Smooth muscle cell (in vitro differentiated cells): ENCODE results near the gene EREG. TPM values are rescaled to one million over a fixed set of nuclear protein-coding genes. Genes with fewer than 3 reads are reported as not detected.

Source experiments
- DNase-seq: peaks from one replicate; lab custom pipeline; 2025; ENCODE audit not compliant: unreplicated experiment; lab: John Stamatoyannopoulos, UW
- H2AFZ ChIP-seq: fragments of 200-600 bp; sonication (generic); 2 replicates; pipeline ENCODE4 v1.6.0; 2016; ENCODE audit warnings: antibody characterized with exemption, low read depth, mild to moderate bottlenecking
- H3F3A ChIP-seq: fragments of 200-600 bp; sonication (generic); 2 replicates; pipeline ENCODE4 v1.6.0; 2017; ENCODE audit warnings: antibody characterized with exemption, low read depth
- H3K27ac ChIP-seq: fragments of 200-600 bp; sonication (generic); 2 replicates; pipeline ENCODE4 v1.5.1; 2016; ENCODE audit warnings: low read depth, mild to moderate bottlenecking
- H3K27me3 ChIP-seq: fragments of 200-600 bp; sonication (generic); 2 replicates; pipeline ENCODE4 v1.6.1; 2016; ENCODE audit warnings: low read depth, mild to moderate bottlenecking
- H3K36me3 ChIP-seq: fragments of 200-600 bp; sonication (generic); 2 replicates; pipeline ENCODE4 v1.5.1; 2016; ENCODE audit warnings: low read depth
- H3K4me1 ChIP-seq: fragments of 200-600 bp; sonication (generic); 2 replicates; pipeline ENCODE4 v1.5.1; 2016; ENCODE audit warnings: low read depth
- H3K4me2 ChIP-seq: fragments of 200-600 bp; sonication (generic); 2 replicates; pipeline ENCODE4 v1.6.0; 2016; ENCODE audit warnings: mild to moderate bottlenecking
- H3K4me3 ChIP-seq: fragments of 200-600 bp; sonication (generic); 2 replicates; pipeline ENCODE4 v1.5.1; 2016; ENCODE audit warnings: mild to moderate bottlenecking
- H3K79me2 ChIP-seq: fragments of 200-600 bp; sonication (generic); 2 replicates; pipeline ENCODE4 v1.6.0; 2016; ENCODE audit warnings: low read depth, mild to moderate bottlenecking
- H3K9ac ChIP-seq: fragments of 200-600 bp; sonication (generic); 2 replicates; pipeline ENCODE4 v1.6.0; 2016; ENCODE audit warnings: low read depth
- H3K9me3 ChIP-seq: fragments of 200-600 bp; sonication (generic); replicated peaks from 2 replicates; pipeline ENCODE4 v1.5.1; 2016; ENCODE audit warnings: low read depth
- H4K20me1 ChIP-seq: fragments of 200-600 bp; sonication (generic); 2 replicates; pipeline ENCODE4 v1.6.0; 2016; ENCODE audit warnings: low read depth
- CTCF ChIP-seq: fragments of 200-600 bp; sonication (generic); IDR thresholded peaks from 2 replicates; pipeline ENCODE4 v1.5.1; 2017; ENCODE audit warnings: borderline replicate concordance, mild to moderate bottlenecking, antibody characterized with exemption; ENCODE audit not compliant: insufficient read depth, poor library complexity, severe bottlenecking
- WGBS: methylation state at CpG from one replicate; pipeline ENCODE4 v1.1.7; 2016; ENCODE audit warnings: low lambda C conversion rate; 5-methylcytosine and 5-hydroxymethylcytosine counted together
- polyA plus RNA-seq: library from polyadenylated mRNA; unstranded; fragments of >200 nt; fragmentation: Nextera tagmentation; extraction: Ambion mirVana; gene quantifications from 2 replicates; pipeline ENCODE4 v1.2.1, GENCODE V29; 2016
- total RNA-seq: library from RNA; depleted of rRNA; stranded (reverse); fragments of >200 nt; gene quantifications from 2 replicates; pipeline ENCODE4 v1.2.3, GENCODE V29; 2014

Gene EREG
- total and polyA plus RNA-seq, 2 experiments from 2014 or later: 0.55 to 1.9 TPM

- Histone ChIP-seq H3K27ac (no peak overlapping the region), H3K4me2 (no peak overlapping the region), H3K79me2 (no peaks in the 10 kb centered on the region), H2AFZ (no peak overlapping the region), H4K20me1 (no peaks in the 10 kb centered on the region), H3K36me3 (no peaks in the 10 kb centered on the region), H3F3A (no peaks in the 10 kb centered on the region), H3K9ac (no peak overlapping the region), H3K4me3 (no peak overlapping the region), H3K4me1 (no peaks in the 10 kb centered on the region), H3K9me3 (no peaks in the 10 kb centered on the region), H3K27me3 (no peaks in the 10 kb centered on the region)
- no peak for DNase-seq
- TF ChIP-seq CTCF: no peak
- 82% methylated on average over 4 of the region's 4 CpGs for WGBS
These were observed 21.2 kb downstream of the EREG start for GRCh38 chr4:74386159-74386558.

- H3F3A ChIP-seq: no peaks in the 10 kb centered on the region
- H3K9ac ChIP-seq: no peak overlapping the region
- H2AFZ ChIP-seq: no peak overlapping the region
- no peaks in the 10 kb centered on the region for H3K4me1 ChIP-seq
- H3K27ac ChIP-seq: no peak overlapping the region
- H3K36me3 ChIP-seq: no peaks in the 10 kb centered on the region
- no peak for DNase-seq
- 99% methylated on average over 2 of the region's 2 CpGs for WGBS
- no peaks in the 10 kb centered on the region for H4K20me1 ChIP-seq
- no peak overlapping the region for H3K4me2 ChIP-seq
- no peaks in the 10 kb centered on the region for H3K9me3 ChIP-seq
- H3K79me2 ChIP-seq: no peaks in the 10 kb centered on the region
- H3K4me3 ChIP-seq: no peak overlapping the region
- H3K27me3 ChIP-seq: no peaks in the 10 kb centered on the region
- no peak for TF ChIP-seq CTCF
These were observed 22.8 kb downstream of the EREG start for GRCh38 chr4:74387790-74388189.

GRCh38 chr4:74389494-74389893 lies 24.5 kb downstream of the EREG start:
- Histone ChIP-seq H3K27me3 (no peaks in the 10 kb centered on the region), H3K36me3 (no peaks in the 10 kb centered on the region), H3K9ac (no peak overlapping the region), H3K4me2 (no peak overlapping the region), H3K27ac (no peak overlapping the region), H2AFZ (no peak overlapping the region), H4K20me1 (no peaks in the 10 kb centered on the region), H3K79me2 (no peaks in the 10 kb centered on the region), H3K4me1 (no peaks in the 10 kb centered on the region), H3F3A (no peaks in the 10 kb centered on the region), H3K9me3 (no peaks in the 10 kb centered on the region), H3K4me3 (no peak overlapping the region)
- WGBS: 96% methylated on average over 1 of the region's 1 CpG
- no peak for DNase-seq
- TF ChIP-seq CTCF: no peak

DNA sequence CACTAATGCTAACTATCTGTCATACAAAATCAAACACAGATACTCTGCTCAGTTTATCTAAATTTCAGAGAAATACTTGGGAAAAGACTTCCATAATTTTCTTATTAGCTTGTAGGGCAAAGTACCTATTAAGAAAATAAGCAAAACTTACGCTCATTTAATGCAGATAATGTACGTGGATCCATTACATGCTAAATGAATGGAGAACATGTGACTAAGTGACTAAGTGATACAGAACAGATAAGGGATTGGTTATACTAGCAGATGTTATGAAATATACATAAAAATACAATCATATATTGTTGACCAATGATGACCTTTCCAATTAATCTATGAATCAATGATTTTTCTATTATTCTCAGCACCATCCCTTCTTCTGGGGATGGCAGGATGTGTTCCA lies 25.7 kb downstream of the EREG start:
- H3K4me2 ChIP-seq: no peak overlapping the region
- H3K79me2 ChIP-seq: no peaks in the 10 kb centered on the region
- no peaks in the 10 kb centered on the region for H4K20me1 ChIP-seq
- no peaks in the 10 kb centered on the region for H3F3A ChIP-seq
- H3K4me1 ChIP-seq: no peaks in the 10 kb centered on the region
- WGBS: 79% methylated on average over 2 of the region's 2 CpGs
- H3K4me3 ChIP-seq: no peak overlapping the region
- H3K36me3 ChIP-seq: no peaks in the 10 kb centered on the region
- H3K9me3 ChIP-seq: no peaks in the 10 kb centered on the region
- H3K9ac ChIP-seq: no peak overlapping the region
- no peaks in the 10 kb centered on the region for H3K27me3 ChIP-seq
- DNase-seq: no peak
- peak overlapping the region; percentile 10 for H2AFZ ChIP-seq
- H3K27ac ChIP-seq: no peak overlapping the region
- TF ChIP-seq CTCF: no peak
